ENCODE measurements around the gene TMEM185A.
"Not testable (repeated sequence)": the region's sequence is repeated elsewhere in the genome, so short reads cannot be mapped to it uniquely, and the experiment has no call there.

Gene TMEM185A

DNA sequence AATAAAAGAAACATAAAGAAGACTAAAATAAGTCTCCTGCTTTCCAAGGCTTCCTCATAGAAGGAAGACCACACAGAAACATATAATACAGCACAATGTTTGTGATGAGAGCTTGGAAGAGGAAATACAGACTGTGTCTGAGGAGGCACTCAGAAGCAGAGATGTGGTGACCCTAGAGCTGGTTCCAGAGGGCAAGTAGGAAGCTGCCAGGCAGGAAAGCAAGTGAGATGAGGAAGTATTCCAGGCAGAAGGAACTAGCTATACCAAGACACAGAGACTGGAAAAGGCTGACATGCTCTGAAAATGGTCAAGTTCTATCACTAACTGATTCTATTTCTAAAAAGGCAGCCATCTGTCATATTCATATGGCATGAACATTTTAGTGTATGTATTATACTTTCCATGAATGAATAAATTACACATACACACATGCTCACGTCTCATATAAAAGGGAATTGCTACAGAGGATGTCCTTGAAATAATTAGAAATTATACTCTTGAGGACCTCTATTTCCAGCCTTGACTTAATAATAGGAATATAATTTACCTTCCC is 19.9 kb downstream of the TMEM185A start:
- H3K4me3 ChIP-seq (ENCODE audit: control insufficient read depth, low read depth, low read length), result no peak overlapping the region
- TF ChIP-seq, protein P1, sequence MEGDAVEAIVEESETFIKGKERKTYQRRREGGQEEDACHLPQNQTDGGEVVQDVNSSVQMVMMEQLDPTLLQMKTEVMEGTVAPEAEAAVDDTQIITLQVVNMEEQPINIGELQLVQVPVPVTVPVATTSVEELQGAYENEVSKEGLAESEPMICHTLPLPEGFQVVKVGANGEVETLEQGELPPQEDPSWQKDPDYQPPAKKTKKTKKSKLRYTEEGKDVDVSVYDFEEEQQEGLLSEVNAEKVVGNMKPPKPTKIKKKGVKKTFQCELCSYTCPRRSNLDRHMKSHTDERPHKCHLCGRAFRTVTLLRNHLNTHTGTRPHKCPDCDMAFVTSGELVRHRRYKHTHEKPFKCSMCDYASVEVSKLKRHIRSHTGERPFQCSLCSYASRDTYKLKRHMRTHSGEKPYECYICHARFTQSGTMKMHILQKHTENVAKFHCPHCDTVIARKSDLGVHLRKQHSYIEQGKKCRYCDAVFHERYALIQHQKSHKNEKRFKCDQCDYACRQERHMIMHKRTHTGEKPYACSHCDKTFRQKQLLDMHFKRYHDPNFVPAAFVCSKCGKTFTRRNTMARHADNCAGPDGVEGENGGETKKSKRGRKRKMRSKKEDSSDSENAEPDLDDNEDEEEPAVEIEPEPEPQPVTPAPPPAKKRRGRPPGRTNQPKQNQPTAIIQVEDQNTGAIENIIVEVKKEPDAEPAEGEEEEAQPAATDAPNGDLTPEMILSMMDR (conservative IDR thresholded peaks at IDR 0.05; ENCODE audit: control insufficient read depth, insufficient read depth, low read depth, low read length), result no peak
- DNase-seq (ENCODE audit: low read depth), result no peak

DNA sequence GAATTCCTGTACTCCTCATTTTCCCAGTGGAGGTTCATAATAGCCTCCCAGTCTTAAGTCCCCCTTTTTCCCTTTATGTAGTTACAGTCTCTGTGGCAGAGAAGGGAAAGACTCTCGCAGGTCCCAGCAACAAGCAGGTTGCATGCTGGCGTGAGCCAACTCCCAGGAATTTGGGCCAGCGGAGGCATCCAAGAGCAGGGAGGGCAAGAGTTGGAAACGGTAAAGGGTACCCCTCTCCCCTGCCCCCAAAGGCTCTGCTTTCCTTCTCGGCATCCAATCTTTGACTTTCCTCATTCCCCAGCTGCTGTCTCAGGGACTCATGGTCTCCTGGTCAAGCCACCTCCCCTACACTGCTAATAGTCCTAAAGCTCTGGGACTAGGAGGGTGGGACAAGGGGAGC is 21.1 kb downstream of the TMEM185A start:
- no peak overlapping the region for H3K4me3 ChIP-seq (ENCODE audit: control insufficient read depth, low read depth, low read length)
- no peak for DNase-seq (ENCODE audit: low read depth)
- TF ChIP-seq, protein P1 (conservative IDR thresholded peaks at IDR 0.05; ENCODE audit: control insufficient read depth, insufficient read depth, low read depth, low read length), result no peak

DNA sequence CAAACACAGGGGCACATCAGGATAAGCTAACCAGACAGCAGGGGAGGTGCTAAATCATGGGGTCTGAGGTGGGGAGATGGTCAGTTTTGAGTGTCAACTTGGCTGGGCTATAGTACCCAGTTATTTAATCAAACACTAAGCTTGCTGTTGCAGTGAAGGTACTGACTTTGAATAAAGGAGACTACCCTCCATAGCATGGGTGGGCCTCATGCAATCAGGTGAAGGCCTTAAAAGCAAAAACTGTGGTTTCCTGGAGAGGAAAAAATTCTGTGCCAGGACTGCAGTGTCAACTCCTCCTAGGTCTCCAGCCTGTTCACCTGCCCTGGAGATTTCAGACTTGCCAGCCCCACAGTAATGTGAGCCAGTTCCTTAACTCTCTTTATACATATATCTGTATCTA is 23.9 kb downstream of the TMEM185A start:
- DNase-seq (ENCODE audit: low read depth), result no peak
- H3K4me3 ChIP-seq (ENCODE audit: control insufficient read depth, low read depth, low read length), result no peak overlapping the region
- TF ChIP-seq, protein P1 (conservative IDR thresholded peaks at IDR 0.05; ENCODE audit: control insufficient read depth, insufficient read depth, low read depth, low read length), result no peak

DNA sequence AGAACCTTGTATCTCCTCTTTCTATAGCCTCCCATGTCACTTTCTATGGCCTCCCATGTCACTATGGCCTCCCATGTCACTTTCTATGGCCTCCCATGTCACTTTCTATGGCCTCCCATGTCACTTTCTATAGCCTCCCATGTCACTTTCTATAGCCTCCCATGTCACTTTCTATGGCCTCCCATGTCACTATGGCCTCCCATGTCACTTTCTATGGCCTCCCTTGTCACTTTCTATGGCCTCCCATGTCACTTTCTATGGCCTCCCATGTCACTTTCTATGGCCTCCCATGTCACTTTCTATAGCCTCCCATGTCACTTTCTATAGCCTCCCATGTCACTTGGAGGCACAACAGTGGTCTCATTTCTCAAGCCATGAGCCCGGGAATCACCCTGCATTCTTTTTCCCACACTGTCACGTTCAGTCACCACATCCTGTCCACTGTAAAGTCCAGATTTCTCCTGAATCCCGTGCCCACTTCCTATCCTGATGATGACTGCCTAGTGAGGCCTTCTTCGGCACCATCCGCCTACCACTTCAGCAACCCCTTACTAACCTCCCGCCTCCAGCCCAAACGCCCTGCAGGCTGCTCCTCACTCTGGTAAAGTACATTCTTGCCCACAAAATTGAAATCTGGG is 26.2 kb downstream of the TMEM185A start:
- H3K4me3 ChIP-seq (ENCODE audit: control insufficient read depth, low read depth, low read length), result not testable (repeated sequence)
- DNase-seq (ENCODE audit: low read depth), result peak; percentile 2

DNA sequence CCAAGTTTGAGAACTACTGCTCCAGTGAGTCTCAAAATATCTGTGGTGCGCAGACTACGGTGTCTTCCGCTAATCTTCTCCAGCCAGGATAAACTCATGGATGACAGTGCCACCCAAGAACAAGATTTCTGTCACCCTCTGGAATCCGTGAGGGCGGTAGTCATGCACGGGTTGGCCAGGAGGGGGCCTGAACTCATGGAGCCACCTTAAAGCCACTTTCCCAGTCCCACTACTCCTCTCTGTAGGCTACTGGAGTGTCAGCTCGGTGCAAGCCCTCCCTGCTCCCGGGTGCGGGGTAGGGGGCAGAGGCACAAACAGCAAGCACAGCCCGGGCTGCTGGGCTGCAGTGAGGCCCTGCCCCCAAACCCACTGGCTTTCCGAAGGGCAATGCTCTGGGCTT is 33.0 kb downstream of the TMEM185A start:
- H3K4me3 ChIP-seq (ENCODE audit: control insufficient read depth, low read depth, low read length); DNase-seq (ENCODE audit: low read depth): not testable (repeated sequence)

DNA sequence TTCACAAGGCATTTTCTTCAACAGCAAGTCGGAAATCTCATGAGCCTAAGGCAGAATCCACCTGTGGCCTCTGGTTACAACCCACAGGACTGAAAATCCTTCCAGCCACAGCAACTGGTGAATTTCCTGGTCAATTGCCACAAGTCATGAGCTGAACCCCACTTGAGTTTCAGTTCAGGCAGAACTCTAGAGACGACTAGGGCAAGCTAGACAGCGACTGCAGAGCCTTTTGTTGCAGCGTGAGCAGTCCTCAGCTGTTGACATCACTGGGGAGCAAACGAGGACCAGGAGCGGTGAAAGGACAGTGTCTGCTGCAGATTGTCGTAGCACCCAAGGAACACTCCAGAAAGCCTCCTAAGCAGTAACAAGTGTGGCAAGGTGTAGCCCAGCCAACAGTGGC is 35.6 kb downstream of the TMEM185A start:
- H3K4me3 ChIP-seq (ENCODE audit: control insufficient read depth, low read depth, low read length); DNase-seq (ENCODE audit: low read depth): not testable (repeated sequence)

DNA sequence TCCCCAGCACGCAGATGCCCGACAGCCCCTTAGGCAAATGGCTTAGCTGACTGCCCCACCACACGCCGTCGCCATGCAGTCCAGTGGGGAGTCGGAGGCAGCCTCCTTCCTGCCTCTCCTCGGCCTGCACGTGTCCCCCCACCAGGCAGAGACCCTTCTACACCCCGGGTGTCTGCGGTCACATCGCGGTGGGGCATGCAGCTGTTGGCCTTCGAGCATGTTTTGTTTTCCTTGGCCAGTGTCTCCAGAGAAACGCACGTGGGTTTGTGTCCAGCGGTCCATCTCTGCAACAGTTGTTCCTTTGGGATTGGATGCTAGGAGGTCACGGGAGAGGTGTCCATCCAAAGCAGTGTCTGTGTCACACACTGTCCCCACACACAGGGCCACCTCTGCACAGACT is 36.4 kb downstream of the TMEM185A start, which contains the start of gene HSFX2:
TSS of gene HSFX2 (minus strand) at position 101 of the 400 bp plus-strand sequence. CDS start 614 bp downstream, outside the sequence.
- not testable (repeated sequence) for DNase-seq (ENCODE audit: low read depth); H3K4me3 ChIP-seq (ENCODE audit: control insufficient read depth, low read depth, low read length)

DNA sequence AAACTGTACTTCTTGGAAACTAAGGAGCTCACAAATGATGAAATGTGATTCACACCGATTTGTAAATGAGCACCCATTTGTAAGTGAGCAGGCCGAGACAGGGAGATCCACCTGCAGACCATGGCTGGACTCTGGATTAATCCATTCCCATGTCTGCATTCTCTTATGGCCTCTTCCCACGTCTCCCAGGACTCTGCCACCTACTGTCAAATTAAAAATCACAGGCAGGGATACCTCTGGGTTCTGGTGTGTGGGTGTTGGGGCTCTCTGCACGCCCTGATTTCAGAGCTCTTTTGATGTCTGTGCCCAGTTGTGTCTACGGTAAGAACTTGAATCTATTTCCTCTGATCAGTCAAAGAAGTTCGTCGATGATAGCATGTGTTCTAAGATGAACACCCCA is 40.6 kb downstream of the TMEM185A start:
- DNase-seq (ENCODE audit: low read depth); H3K4me3 ChIP-seq (ENCODE audit: control insufficient read depth, low read depth, low read length): not testable (repeated sequence)

DNA sequence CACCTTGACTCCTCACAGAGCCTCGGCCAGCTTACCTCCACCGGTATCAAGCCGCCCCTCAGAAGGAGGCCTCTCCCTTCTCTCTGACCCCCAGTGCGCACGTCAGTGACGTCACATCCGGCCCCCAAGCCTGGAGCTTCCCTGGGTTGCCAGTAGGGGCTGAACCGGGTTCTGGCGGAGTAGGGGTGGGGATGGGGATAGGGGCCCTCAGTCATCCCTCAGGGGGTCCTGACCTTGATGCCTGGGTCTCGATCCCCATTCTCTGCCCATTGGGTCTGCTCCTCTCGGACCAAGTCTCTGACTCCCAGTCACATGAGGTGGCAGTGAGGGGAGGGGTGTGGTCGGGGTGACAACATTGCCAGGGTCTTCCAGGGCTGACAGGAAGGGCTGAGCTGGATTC is 44.2 kb downstream of the TMEM185A start, which contains the start of gene MAGEA9B:
TSS of gene MAGEA9B (minus strand) at position 101 of the 400 bp plus-strand sequence. CDS start 4,280 bp downstream, outside the sequence.
- DNase-seq (ENCODE audit: low read depth); H3K4me3 ChIP-seq (ENCODE audit: control insufficient read depth, low read depth, low read length): not testable (repeated sequence)

DNA sequence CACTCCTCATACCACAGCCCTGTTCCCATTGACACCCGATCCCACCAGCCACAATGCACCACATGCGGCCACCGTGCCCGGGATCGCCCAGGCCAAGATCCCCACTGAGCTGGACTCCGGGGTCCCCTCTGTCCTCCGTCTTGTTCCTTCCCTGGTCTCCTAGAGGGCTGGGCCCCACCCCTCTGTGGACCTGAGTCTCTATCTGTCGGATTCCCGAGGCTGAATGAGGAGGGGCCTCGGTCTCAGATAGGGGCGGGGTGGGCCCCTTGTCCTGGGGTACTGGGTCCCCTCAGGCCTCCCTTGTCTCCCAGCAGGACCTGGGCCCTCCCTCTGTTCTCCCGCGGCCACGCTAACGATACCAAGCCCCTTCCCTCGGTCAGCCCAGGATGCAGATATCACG is 46.0 kb downstream of the TMEM185A start:
- H3K4me3 ChIP-seq (ENCODE audit: control insufficient read depth, low read depth, low read length); DNase-seq (ENCODE audit: low read depth): not testable (repeated sequence)

DNA sequence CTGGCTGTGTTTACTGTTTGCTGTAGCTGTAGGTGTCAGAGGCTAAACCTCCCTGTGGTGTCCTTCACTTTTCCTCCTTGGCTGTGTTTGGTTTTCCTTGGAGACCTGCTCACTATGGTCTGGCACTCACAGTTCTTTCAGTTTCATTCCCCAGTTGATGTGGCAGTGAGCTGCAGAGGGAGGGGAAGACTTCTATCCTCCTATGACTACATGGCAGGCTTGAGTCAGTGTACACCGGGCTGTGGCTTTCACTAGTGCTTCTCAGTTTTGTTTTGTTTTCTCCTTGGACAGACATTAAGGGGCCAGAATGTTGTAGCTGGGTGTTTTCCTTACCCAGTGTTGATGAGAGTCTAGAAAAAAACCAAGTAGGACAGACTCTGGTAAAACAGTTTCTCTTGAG is 58.1 kb downstream of the TMEM185A start:
- not testable (repeated sequence) for DNase-seq (ENCODE audit: low read depth); H3K4me3 ChIP-seq (ENCODE audit: control insufficient read depth, low read depth, low read length)
